ENCODE data around the gene CHPT1.

DNA sequence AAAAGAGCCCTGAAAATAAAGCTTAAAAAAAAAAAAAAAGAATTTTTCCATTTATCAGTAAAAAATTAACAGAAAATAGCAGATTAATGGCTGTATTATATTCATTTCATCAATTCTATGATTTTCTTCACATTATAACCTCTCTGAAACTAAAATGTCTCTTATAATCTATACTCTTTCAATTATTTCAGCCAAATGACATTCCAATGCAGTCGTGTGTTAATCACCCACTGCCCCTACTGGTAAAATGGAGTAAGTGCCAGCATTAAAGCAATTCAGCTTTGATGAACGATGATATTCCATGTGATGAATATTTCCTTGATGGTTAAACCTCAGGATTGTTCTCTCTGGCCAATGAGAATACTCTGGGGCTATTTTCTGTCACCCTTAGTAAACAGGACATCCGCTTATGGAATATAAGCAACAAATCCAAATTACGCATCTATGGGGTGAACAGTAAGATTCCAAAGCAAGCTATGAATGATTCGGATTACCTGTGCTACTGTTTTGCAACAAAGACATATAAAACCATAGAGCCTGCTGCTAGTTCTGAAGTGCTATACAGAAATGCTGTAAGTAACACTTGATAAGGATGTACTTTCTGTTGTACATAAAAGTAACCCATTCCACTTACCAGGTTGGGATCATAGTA lies 62.1 kb downstream of the CHPT1 start:
- TF ChIP-seq EZH2 (IDR thresholded peaks at IDR 0.05) (no peak), POLR2AphosphoS5 (IDR thresholded peaks at IDR 0.05; ENCODE audit: borderline replicate concordance, low read depth, low read length) (no peak)
